Mucosa of rectum (tissue), 2 donors: ENCODE data around the gene PDE4B.
A peak's percentile ranks its signal among the peaks of the same experiment; 100 is the strongest.

Source experiments
- H3K27ac ChIP-seq, 2 donors: one replicate each; pipeline ENCODE4 v1.7.0; 2013; ENCODE audit warnings: inconsistent platforms in 2 of 2, low read depth in 2 of 2, low read length in 2 of 2
- H3K27me3 ChIP-seq, 2 donors: one replicate each; pipeline ENCODE4 v1.7.0; 2013; ENCODE audit warnings: low read length in 2 of 2; ENCODE audit not compliant: control insufficient read depth in 2 of 2, insufficient read depth in 2 of 2
- H3K36me3 ChIP-seq, 2 donors: one replicate each; pipeline ENCODE4 v1.7.0; 2013; ENCODE audit warnings: low read length in 2 of 2; ENCODE audit not compliant: control insufficient read depth in 2 of 2, insufficient read depth in 2 of 2
- H3K4me1 ChIP-seq, 2 donors: one replicate each; pipeline ENCODE4 v1.7.0; 2013; ENCODE audit warnings: low read length in 2 of 2, mild to moderate bottlenecking in 1 of 2; ENCODE audit not compliant: control insufficient read depth in 2 of 2, insufficient read depth in 2 of 2
- H3K4me3 ChIP-seq, 2 donors: one replicate each; pipeline ENCODE4 v1.7.0; 2013; ENCODE audit warnings: low read length in 2 of 2
- H3K9ac ChIP-seq, 2 donors: one replicate each; pipeline ENCODE4 v1.7.0; 2013; ENCODE audit warnings: low read length in 2 of 2, low read depth in 1 of 2, mild to moderate bottlenecking in 1 of 2
- H3K9me3 ChIP-seq, 2 donors: one replicate each; pipeline ENCODE4 v1.7.0; 2013; ENCODE audit warnings: low read length in 2 of 2; ENCODE audit not compliant: control insufficient read depth in 2 of 2
- donor health status: healthy.
- donor health status: Normal muscosa, but diverticular disease.

Gene PDE4B

DNA sequence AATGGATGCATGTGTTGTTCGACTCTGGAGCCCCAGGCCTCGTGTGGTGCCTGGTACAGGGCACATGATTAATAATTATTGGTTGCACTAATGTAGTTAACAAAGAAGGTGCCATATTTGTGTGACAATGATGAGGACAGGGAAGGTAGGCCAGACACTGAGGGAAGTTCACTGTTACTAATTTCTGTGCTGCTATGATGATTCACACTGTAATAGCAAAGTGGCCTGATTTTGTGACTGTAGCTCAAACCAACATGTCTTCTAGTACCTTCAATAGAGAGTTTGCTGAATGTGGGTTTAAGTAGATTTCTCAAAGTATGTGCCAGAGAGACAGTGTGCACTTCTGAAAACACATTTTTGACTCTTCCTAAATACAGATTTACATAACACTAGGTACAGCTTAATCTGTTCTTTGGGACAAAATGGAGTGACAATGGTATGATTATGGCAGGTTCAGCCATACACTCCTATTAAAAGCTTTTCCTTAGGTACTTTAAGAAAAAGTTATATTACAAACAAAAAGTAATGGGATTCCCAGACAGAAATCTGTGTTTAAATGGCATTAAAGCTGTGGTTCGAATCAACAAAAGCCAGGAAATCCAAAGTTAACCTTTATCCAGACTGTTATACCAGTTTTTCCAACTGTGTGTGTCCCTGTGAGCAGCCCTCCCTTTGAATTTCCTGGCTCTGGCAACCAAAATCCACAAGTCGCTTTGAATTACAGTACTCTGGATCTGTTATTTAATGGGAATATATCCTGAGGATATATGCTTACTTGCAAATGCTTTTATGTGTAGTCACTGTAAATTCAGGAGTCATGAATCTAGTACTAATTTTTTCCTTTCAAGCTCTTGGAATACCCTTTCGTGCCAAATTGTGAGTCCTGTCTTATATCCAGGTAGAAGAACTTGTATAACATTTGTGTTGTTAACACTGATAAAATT lies 464.2 kb downstream of the PDE4B start:
- no peaks in the 10 kb centered on the region for H3K36me3 ChIP-seq
- H3K9ac ChIP-seq = no peak overlapping the region
- H3K4me3 ChIP-seq = no peak overlapping the region
- H3K27ac ChIP-seq = no peak overlapping the region
- no peaks in the 10 kb centered on the region for H3K27me3 ChIP-seq
- no peaks in the 10 kb centered on the region for H3K9me3 ChIP-seq
- H3K4me1 ChIP-seq = no peaks in the 10 kb centered on the region

DNA sequence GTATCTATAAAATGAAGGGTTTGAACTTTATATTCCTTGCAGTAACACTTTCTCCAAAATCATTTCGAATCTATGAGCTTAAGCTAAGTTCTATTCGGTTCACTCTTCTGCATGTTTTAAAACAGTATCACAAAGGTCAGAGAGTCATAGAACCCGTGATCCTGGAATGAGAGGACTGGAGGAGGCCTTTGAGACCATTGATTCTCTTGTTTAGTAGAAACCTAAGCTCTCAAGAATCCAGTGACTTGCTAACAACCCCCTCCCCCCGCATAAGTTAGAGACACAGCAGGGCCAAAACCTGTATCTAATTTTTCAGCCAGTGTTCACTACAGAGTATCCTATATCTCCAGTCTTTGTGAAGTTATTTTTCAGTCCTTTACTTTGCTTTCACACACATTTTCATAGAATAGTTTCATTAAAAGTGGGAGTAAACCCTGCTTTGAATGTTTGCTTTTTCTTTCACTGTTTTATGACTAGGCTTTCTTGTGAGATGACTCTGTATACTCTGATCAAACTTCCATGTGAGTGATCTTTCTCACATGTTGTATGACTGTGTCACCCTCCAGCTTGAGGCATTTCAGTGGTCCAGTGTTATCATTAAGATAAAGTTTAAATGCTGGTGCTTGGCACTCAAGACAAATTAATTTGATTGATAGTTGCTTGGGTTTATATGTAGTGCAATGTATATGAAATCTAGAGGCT lies 465.9 kb downstream of the PDE4B start:
- Histone ChIP-seq H3K4me1 (peaks cover 0 to 5% of the 10 kb centered on the region in 2 donors), H3K9ac (no peak overlapping the region), H3K9me3 (no peaks in the 10 kb centered on the region), H3K4me3 (no peak overlapping the region), H3K27ac (no peak overlapping the region), H3K36me3 (no peaks in the 10 kb centered on the region), H3K27me3 (no peaks in the 10 kb centered on the region)

DNA sequence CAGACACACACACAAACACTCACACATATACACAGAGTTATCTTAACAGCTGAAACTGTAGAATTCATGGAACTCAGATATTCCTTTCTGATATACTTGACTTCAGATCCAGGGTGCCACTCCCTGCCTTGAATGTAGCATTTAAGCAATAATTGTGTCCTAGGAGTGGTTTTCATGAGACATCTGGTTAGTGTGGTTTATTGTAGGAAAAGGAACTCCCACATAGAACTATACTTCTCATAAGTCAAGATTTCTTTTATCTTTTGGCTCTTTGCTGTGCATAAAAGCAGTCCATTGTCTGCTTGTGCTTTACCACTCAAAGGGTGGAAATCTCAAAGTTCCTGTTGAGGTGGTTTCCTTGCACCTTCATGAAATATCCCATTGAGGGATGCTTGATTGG lies 468.7 kb downstream of the PDE4B start:
- H3K36me3 ChIP-seq = no peaks in the 10 kb centered on the region
- H3K27ac ChIP-seq = peak overlapping the region in 1 of 2 donors; percentile 52
- no peaks in the 10 kb centered on the region for H3K27me3 ChIP-seq
- H3K4me3 ChIP-seq = no peak overlapping the region
- no peak overlapping the region for H3K9ac ChIP-seq
- H3K9me3 ChIP-seq = no peaks in the 10 kb centered on the region
- H3K4me1 ChIP-seq = peaks cover 0 to 5% of the 10 kb centered on the region in 2 donors

DNA sequence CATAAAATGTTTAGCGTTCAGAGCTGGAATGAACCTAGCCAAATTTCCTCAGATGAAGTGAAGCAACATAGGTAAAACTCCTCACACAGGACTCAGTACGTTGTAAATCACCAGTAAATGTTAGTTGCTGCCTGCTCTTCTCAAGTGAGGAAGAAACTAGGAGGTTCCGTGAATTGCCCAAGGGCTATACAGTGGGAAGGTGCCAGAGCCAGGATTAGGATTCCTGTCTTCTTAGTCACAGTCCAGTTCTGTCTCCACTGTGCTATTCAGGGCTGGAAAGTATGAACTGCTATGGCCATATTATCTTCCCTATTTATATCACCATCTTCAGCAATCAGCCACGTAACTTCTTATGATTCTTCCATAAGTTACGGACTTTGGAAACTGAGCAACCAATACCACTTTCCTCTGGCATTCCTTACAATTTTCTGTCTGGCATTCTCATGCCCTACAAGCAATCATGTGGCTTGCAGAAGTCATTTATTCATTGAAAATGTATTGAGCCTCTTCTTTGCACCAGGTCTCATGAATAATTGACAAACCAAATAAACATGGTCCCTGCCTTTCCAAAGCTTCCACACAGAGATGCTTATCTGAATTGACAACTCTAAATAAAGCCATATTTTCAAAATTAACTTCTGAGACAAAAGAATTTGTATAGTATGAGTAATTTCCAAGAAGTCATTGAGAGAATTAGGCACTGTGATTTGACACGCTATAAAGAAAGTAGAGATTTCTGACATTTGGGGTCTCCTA lies 469.7 kb downstream of the PDE4B start:
- Histone ChIP-seq H3K36me3 (no peaks in the 10 kb centered on the region), H3K27me3 (no peaks in the 10 kb centered on the region), H3K9me3 (no peaks in the 10 kb centered on the region), H3K27ac (peak overlapping the region; percentile 1 to 48), H3K4me1 (peaks cover 0 to 5% of the 10 kb centered on the region in 2 donors), H3K4me3 (no peak overlapping the region), H3K9ac (no peak overlapping the region)

DNA sequence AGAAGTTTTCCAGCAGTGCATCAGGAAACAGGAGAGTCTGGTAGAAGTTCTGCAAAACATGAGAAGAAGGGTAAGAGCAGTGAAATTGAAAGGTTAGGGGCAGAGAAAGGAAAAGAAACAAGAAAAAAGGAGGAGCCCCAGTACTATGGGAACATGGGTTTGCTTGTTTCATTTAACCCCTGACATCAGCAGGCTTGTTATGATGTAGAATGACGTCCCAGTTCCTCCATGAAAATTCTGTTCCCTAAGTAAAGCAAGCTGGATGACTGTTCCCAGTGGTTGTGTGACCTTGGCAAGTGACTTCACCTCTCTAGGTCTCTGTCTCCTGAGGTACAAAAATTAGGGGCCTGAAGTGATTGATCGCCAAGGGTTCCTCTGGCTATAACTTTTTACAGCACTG lies 472.6 kb downstream of the PDE4B start:
- Histone ChIP-seq H3K4me1 (peaks cover 0 to 5% of the 10 kb centered on the region in 2 donors), H3K9ac (no peak overlapping the region), H3K4me3 (no peak overlapping the region), H3K27me3 (no peaks in the 10 kb centered on the region), H3K9me3 (no peaks in the 10 kb centered on the region), H3K36me3 (no peaks in the 10 kb centered on the region), H3K27ac (no peak overlapping the region)

DNA sequence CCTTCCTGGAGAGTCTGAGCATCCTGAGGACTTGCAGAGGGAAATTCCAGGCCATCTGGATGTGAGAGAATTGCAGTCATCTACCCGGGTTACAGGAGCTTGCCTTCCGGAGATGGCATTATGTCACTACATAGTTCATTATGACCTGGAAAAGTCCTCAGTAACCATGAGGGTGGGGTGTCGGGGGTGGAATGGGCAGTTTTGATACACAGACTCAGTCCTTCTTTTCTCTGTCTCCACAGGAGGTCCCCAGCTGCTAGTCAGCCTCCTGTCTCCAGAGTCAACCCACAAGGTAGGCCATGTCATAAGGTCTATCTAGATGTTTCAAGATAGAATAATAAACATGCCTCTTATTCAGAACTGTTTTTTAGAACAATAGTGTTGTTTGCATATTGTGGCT lies 473.1 kb downstream of the PDE4B start:
- H3K4me1 ChIP-seq = peaks cover 0 to 5% of the 10 kb centered on the region in 2 donors
- no peaks in the 10 kb centered on the region for H3K9me3 ChIP-seq
- no peak overlapping the region for H3K4me3 ChIP-seq
- no peak overlapping the region for H3K9ac ChIP-seq
- H3K27ac ChIP-seq = no peak overlapping the region
- no peaks in the 10 kb centered on the region for H3K27me3 ChIP-seq
- no peaks in the 10 kb centered on the region for H3K36me3 ChIP-seq

DNA sequence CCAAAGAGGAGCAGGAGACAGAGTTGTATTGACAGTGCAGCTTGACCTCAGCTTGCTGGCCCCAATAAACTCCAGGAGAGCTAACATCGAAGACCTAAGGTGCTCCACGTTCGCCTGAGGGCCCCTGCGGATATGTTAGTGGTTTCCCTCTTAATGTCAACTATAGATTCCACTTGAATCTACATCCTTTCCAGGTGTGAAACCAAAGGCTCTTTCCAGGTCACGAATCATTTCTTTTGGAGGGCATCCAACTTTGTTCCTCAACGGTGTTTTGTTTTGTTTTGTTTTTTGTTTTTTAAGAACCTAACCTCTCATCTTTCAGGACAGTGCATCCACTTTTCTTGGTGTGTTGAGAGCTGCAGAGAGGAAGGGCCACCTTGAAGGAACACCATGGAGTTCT lies 473.7 kb downstream of the PDE4B start:
- no peaks in the 10 kb centered on the region for H3K27me3 ChIP-seq
- no peak overlapping the region for H3K27ac ChIP-seq

DNA sequence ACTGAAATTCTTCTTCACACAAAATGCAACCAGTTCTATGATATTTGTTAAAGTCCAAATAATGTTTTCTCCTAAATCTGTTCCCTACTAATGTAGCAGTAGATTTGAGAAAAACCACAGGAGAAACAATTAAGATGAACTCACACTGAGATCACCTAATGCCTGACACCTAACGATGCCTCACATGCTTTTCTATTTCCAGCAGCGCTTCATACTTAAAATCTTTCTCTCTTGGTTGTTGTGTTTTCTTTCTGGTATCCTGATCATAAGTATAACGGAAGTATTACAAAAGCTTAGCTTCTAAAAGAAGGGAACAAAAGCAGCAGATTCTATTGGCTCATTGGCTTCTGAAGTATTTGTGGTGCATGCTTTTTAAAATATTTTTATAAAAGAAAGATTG lies 474.1 kb downstream of the PDE4B start:
- no peaks in the 10 kb centered on the region for H3K36me3 ChIP-seq

More for the DNA sequence above, 473.7 kb downstream of the PDE4B start:
- Histone ChIP-seq H3K9me3 (no peaks in the 10 kb centered on the region), H3K4me3 (no peak overlapping the region), H3K36me3 (no peaks in the 10 kb centered on the region), H3K9ac (no peak overlapping the region), H3K4me1 (peaks cover 0 to 5% of the 10 kb centered on the region in 2 donors)

DNA sequence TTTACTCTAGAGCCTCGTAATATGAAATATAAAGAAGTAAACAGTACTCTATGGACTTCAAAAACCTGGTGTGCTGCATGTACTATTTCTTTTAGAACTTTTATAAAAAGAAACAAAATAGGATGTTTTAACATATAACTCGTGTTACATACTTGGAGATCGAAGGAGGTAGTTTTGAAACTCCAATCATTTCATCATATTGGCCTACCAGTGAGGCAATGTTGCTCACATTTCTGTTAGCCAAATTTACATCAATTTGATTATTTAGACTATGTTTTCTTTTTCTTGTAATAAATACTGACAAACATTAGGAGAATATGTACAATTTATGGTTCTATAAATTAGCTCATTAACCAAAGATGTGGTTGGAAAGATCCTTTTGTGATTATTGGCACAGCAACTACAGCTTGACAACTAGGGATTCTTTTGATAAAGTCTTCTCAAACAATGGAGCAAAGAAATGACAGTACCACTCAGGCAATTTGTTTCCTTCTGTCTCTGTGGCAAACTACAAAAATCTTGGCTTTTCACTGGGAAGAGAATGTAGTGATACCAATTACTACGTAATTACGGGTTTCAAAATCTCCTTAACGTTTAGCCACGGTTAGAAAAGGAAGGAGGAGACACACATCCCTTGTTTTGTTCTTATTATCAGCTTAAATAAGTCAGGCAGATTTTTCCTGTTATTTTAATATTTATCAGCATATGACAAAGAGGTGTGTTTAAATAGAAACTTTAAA lies 474.7 kb downstream of the PDE4B start:
- Histone ChIP-seq H3K4me3 (no peak overlapping the region), H3K27me3 (no peaks in the 10 kb centered on the region), H3K4me1 (peaks cover 7 to 9% of the 10 kb centered on the region in 2 donors), H3K9ac (no peak overlapping the region), H3K9me3 (no peaks in the 10 kb centered on the region), H3K27ac (no peak overlapping the region), H3K36me3 (no peaks in the 10 kb centered on the region)

More for the DNA sequence above, 474.1 kb downstream of the PDE4B start:
- H3K9ac ChIP-seq = no peak overlapping the region
- no peak overlapping the region for H3K4me3 ChIP-seq
- no peaks in the 10 kb centered on the region for H3K27me3 ChIP-seq
- H3K9me3 ChIP-seq = no peaks in the 10 kb centered on the region
- peaks cover 3 to 8% of the 10 kb centered on the region in 2 donors for H3K4me1 ChIP-seq
- H3K27ac ChIP-seq = no peak overlapping the region
